ENCODE results near the gene TSPO. TPM values are rescaled to one million over a fixed set of nuclear protein-coding genes. Genes with fewer than 3 reads are reported as not detected.

The TSPO gene
- total RNA-seq, 1 experiment from 2014 or later, result 144 TPM

DNA sequence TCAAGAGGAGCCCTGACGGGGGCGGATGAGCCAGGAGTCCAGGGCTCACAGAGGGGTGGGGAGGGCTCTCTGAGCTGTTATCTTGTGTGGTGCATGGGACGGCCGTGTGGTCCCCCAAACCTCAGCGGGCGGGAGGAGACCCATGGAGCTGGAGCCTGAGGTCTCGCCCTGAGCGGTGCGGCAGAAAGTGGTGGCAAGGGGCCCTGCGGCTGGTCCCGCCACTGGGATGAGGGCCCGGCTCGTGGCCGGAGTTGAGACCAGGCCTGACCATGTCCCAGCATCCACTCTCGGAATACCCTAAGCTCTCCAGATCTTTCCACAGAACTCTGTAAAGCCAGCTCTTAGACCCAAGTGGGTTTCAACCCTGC, 58.1 kb downstream of the TSPO start:
- H3K27ac ChIP-seq (ENCODE audit: low read length), result no peak overlapping the region
- CTCF ChIA-PET, result no interaction called here
- ATAC-seq (no peak), DNase-seq (ENCODE audit: low read depth, low spot score) (no peak)
- POLR2A ChIA-PET, result no interaction called here
- no peaks in the 10 kb centered on the region for H3K4me1 ChIP-seq (ENCODE audit: control insufficient read depth, insufficient read depth, low read length)
- H3K4me3 ChIP-seq (ENCODE audit: low read depth in 2 of 2, low read length in 2 of 2), result no peak overlapping the region
- no TSS peak for BruUV-seq (replicated peaks)
- H3K36me3 ChIP-seq (ENCODE audit: control insufficient read depth, insufficient read depth, low read length), result no peaks in the 10 kb centered on the region
- in situ Hi-C loops (cut with HindIII; ENCODE audit: low pct_unique_long_range_greater_than_20kb, low sequenced_read_pairs) (no loop called here), intact Hi-C loops (cut with micrococcal nuclease; ENCODE audit: unreplicated experiment) (no loop called here)
- no peaks in the 10 kb centered on the region for H3K27me3 ChIP-seq (ENCODE audit: control insufficient read depth, insufficient read depth, low read length)
- TF ChIP-seq, protein P1, sequence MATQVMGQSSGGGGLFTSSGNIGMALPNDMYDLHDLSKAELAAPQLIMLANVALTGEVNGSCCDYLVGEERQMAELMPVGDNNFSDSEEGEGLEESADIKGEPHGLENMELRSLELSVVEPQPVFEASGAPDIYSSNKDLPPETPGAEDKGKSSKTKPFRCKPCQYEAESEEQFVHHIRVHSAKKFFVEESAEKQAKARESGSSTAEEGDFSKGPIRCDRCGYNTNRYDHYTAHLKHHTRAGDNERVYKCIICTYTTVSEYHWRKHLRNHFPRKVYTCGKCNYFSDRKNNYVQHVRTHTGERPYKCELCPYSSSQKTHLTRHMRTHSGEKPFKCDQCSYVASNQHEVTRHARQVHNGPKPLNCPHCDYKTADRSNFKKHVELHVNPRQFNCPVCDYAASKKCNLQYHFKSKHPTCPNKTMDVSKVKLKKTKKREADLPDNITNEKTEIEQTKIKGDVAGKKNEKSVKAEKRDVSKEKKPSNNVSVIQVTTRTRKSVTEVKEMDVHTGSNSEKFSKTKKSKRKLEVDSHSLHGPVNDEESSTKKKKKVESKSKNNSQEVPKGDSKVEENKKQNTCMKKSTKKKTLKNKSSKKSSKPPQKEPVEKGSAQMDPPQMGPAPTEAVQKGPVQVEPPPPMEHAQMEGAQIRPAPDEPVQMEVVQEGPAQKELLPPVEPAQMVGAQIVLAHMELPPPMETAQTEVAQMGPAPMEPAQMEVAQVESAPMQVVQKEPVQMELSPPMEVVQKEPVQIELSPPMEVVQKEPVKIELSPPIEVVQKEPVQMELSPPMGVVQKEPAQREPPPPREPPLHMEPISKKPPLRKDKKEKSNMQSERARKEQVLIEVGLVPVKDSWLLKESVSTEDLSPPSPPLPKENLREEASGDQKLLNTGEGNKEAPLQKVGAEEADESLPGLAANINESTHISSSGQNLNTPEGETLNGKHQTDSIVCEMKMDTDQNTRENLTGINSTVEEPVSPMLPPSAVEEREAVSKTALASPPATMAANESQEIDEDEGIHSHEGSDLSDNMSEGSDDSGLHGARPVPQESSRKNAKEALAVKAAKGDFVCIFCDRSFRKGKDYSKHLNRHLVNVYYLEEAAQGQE (IDR thresholded peaks at IDR 0.05; ENCODE audit: insufficient read depth in 1 of 2, low read depth in 2 of 2, low read length in 1 of 2), result no peak
- TF ChIP-seq, protein P2, sequence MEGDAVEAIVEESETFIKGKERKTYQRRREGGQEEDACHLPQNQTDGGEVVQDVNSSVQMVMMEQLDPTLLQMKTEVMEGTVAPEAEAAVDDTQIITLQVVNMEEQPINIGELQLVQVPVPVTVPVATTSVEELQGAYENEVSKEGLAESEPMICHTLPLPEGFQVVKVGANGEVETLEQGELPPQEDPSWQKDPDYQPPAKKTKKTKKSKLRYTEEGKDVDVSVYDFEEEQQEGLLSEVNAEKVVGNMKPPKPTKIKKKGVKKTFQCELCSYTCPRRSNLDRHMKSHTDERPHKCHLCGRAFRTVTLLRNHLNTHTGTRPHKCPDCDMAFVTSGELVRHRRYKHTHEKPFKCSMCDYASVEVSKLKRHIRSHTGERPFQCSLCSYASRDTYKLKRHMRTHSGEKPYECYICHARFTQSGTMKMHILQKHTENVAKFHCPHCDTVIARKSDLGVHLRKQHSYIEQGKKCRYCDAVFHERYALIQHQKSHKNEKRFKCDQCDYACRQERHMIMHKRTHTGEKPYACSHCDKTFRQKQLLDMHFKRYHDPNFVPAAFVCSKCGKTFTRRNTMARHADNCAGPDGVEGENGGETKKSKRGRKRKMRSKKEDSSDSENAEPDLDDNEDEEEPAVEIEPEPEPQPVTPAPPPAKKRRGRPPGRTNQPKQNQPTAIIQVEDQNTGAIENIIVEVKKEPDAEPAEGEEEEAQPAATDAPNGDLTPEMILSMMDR (IDR thresholded peaks at IDR 0.05), result no peak
- no peak for TF ChIP-seq POLR2AphosphoS5 (IDR thresholded peaks at IDR 0.05; ENCODE audit: low read depth, low read length)
- TF ChIP-seq TCF7L2 (IDR thresholded peaks at IDR 0.05; ENCODE audit: low read depth, low read length), result no peak
- TF ChIP-seq SIN3A (IDR thresholded peaks at IDR 0.05; ENCODE audit: borderline replicate concordance, insufficient read depth, low read depth, low read length), result no peak
- H3K9me3 ChIP-seq (ENCODE audit: control insufficient read depth, insufficient read depth, low read depth, low read length), result no peaks in the 10 kb centered on the region

DNA sequence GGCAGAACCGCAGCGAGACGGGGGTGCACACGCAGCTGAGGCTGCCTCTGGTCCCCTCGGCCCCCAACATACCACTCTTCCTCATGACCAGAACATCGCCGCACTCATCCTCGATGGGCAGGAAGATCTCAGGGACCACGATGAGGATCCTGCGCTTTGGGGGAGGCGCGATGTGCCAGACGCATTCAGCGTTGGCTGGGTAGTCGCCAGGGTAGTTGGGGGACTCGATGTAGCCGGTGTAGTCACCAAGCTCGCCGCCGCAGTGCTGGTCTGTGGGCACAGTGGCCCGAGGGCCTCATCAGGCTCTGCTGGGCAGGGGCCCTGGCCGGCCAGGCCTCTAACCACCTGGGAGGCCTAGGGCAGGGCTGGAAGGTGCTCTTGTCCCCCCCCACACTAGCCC, 58.6 kb downstream of the TSPO start:
- no peak for DNase-seq (ENCODE audit: low read depth, low spot score)
- intact Hi-C loops (cut with micrococcal nuclease; ENCODE audit: unreplicated experiment) (no loop called here), in situ Hi-C loops (cut with HindIII; ENCODE audit: low pct_unique_long_range_greater_than_20kb, low sequenced_read_pairs) (no loop called here)
- ChIA-PET CTCF (no interaction called here), POLR2A (no interaction called here)
- H3K36me3 ChIP-seq (ENCODE audit: control insufficient read depth, insufficient read depth, low read length), result no peaks in the 10 kb centered on the region
- no peaks in the 10 kb centered on the region for H3K27me3 ChIP-seq (ENCODE audit: control insufficient read depth, insufficient read depth, low read length)
- no TSS peak for BruUV-seq (replicated peaks)
- H3K4me1 ChIP-seq (ENCODE audit: control insufficient read depth, insufficient read depth, low read length), result no peaks in the 10 kb centered on the region
- ATAC-seq, result no peak
- no peaks in the 10 kb centered on the region for H3K9me3 ChIP-seq (ENCODE audit: control insufficient read depth, insufficient read depth, low read depth, low read length)
- TF ChIP-seq TCF7L2 (IDR thresholded peaks at IDR 0.05; ENCODE audit: low read depth, low read length) (no peak), SIN3A (IDR thresholded peaks at IDR 0.05; ENCODE audit: borderline replicate concordance, insufficient read depth, low read depth, low read length) (no peak), POLR2AphosphoS5 (IDR thresholded peaks at IDR 0.05; ENCODE audit: low read depth, low read length) (no peak)
- TF ChIP-seq, protein P2 (IDR thresholded peaks at IDR 0.05), result no peak
- TF ChIP-seq, protein P1 (IDR thresholded peaks at IDR 0.05; ENCODE audit: insufficient read depth in 1 of 2, low read depth in 2 of 2, low read length in 1 of 2), result no peak
- H3K27ac ChIP-seq (ENCODE audit: low read length), result no peak overlapping the region
- no peak overlapping the region for H3K4me3 ChIP-seq (ENCODE audit: low read depth in 2 of 2, low read length in 2 of 2)

Data from Panc1 (cell line).